ENCODE measurements around the gene ACSL4. TPM values are rescaled to one million over a fixed set of nuclear protein-coding genes. Genes with fewer than 3 reads are reported as not detected.
"Not testable (repeated sequence)": the region's sequence is repeated elsewhere in the genome, so short reads cannot be mapped to it uniquely, and the experiment has no call there.

Gene ACSL4
- total RNA-seq, 2 experiments from 2014 or later = 85.0 to 89.6 TPM

DNA sequence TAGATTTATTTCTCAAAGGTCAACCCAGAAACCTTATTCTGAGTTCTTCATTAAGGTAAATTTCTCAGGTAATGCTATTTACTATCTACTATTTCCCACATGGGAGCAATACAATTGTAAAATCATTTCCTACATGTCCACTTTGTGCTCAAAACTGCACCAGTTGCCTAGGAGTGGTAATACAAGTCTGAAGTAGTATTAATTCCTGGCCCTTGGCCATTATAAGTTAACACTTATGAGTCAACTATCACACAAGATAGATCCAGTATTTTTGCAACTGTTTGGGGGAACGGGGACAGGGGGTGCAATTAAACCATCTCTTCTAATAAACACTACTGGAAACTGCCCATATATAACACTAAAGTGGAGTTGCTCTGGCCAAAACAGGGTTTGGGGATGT is 48.9 kb downstream of the ACSL4 start:
- ChIA-PET CTCF (no interaction called here), POLR2A (no interaction called here)

DNA sequence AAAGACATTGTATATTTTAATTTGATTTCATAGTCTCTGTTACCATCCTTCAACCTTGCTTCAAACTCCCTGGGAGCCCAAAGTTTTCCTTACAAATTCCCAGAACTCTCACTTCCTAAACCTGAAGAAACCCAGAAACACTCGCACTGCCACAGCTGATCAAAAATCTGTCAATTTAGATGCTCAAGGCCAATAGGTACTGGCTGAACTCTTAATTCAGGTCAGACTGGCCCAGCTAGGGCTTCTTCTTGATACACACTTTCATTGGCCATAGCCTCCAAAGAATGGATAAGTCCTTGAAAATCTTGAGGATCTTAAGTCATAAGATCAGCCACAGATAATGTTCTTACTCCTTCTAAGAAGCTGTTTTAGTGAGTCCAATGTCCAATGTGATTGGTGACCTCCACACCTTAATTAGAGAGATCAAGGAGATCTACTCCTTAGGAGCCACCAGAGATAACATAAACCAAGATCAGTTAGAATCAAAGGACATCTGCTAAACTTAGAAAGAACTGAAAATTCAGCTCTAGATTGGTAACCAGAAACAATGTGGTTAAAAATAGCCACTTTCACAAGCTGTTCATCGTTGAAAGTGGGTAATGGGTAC is 51.5 kb downstream of the ACSL4 start:
- POLR2A ChIA-PET = no interaction called here
- CTCF ChIA-PET = no interaction called here

DNA sequence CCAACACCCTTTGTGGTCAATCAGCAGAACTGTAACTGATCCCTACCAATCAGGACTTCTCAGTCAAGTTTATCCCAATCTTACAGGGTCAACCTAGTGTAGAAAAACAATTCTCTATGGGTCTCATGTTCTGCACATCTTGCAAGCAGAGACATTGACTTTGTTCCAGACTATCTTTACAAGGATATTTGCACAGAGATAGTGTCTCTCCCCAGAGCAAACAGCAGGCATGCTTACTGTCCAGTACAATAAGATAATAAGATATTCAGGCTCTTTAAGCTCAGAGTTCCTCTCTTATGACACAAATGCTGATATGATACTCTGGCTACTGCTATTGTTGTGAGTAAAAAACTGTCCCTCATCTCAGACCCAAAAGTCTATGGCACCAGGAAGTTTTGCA is 53.2 kb downstream of the ACSL4 start:
- POLR2A ChIA-PET = no interaction called here
- CTCF ChIA-PET = no interaction called here

DNA sequence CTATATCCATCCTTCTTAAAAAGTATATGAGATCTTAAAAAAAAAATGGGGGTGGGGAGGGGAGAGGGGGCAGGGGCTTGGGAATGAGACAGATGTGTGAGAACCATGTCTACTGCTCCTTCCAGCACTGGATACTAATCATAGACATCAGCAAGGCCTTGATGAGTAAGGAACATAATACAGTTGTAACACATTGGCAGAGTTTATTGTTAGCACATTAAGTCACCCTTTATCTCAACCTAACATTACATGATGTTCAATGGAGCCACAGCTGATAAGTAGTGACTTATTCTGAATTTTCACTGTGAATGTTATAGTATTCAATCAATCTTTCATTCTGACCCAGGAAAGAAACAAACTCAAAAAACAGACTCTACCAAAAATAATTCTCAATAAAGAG is 60.8 kb downstream of the ACSL4 start:
- POLR2A ChIA-PET = no interaction called here
- CTCF ChIA-PET = no interaction called here

DNA sequence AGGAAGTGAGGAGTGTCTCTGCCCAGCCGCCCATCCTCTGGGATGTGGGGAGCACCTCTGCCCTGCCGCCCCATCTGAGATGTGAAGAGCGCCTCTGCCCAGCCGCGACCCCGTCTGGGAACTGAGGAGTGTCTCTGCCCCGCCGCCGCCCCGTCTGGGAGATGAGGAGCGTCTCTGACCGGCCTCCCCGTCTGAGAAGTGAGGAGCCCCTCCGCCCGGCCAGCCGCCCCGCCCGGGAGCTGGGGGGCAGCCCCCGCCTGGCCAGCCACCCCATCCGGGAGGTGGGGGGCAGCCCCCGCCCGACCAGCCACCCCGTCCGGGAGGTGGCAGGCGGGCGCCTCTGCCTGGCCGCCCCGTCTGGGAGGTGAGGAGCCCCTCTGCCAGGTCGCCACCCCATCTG is 61.9 kb downstream of the ACSL4 start:
- CTCF ChIA-PET = not testable (repeated sequence)

DNA sequence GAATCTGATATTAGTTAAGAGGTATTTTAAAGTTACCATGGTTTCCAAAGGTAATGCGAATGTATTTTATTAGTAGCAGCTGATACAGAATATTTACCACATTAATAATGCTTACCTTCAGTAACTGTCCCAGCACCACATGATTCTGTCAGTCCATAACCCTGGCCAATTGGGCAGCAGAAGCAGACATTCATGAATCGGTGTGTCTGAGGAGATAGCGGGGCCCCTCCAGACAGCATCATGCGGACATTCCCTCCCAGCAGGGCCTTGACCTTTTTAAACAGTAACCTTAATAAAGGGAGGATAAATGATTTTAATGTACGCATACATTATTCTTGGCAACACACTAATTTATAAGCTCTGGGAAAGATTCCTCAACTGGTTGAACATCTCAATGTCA is 65.1 kb downstream of the ACSL4 start:
- CTCF ChIA-PET = no interaction called here
- POLR2A ChIA-PET = no interaction called here

More for the DNA sequence above, 61.9 kb downstream of the ACSL4 start:
- POLR2A ChIA-PET = not testable (repeated sequence)

DNA sequence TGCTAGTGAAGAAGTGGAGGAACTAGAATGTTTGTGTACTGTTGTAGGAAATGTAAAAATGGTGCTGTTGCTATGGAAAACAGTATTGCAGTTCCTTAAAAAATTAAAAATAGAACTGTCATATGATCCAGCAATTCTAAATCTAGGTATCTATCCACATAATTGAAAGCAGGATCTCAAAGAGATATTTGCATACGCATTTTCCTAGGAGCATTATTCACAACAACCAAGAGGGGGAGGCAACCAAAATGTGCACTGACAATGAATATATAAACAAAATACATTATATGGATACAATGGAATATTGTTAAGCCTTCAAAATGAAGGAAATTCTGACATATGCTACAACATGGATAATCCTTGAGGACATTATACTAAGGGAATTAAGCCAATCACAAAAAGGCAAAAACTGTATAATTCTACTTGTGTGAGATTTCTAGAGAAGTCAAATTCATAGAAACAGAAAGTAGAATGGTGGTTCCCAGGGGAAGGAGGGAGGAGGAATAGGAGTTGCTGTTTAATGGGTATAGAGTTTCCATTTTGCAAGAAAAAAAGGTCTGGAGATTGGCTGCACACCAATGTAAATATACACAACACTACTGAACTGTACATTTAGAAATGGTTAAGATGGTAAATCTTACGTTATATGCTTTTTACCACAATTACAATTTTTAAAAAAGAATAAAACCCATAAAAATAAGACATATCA is 72.5 kb downstream of the ACSL4 start:
- CTCF ChIA-PET = no interaction called here
- POLR2A ChIA-PET = no interaction called here

DNA sequence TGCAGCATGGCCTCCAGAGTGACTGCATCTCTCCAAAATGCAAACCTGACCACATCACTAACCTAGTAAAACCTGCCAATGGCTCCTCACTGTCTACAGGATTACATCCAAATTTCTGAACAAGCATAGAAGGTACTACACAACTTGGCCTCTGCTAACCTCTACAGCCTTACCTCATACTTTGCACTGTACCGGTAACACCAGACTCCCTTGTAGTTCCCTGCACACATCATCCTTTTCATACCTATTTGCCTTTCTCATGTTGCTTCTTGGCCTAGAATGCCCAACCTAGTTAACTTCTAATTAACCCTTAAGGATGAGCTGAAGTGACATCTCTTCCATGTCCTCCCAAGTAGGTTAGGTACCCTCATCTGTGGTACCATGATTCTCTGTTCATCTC is 74.7 kb downstream of the ACSL4 start:
- POLR2A ChIA-PET = no interaction called here
- CTCF ChIA-PET = no interaction called here

DNA sequence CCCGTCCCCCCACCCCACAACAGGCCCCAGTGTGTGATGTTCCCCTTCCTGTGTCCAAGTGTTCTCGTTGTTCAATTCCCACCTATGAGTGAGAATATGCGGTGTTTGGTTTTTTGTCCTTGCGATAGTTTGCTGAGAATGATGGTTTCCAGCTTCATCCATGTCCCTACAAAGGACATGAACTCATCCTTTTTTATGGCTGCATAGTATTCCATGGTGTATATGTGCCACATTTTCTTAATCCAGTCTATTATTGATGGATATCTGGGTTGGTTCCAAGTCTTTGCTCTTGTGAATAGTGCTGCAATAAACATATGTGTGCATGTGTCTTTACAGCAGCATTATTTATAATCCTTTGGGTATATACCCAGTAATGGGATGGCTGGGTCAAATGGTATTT is 75.7 kb downstream of the ACSL4 start:
- CTCF ChIA-PET, POLR2A ChIA-PET: not testable (repeated sequence)

DNA sequence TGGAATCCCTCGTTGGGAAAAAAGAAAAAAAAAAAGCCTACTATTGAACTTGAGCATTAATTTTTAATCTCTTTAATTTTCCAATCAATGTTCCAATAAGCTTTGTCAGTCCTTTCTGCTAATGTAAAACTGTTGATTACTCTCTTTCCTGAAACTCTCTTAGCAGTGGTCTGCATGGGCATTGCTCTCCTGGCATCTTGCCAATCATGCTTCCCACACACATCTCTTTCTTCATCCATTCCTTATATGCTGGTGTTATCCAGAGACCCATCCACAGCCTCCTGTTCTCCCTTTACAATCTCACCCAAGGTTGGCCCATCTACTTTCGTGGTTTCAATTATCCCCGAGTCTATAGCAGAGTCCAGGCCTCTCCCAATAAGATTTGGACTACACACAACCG is 76.3 kb downstream of the ACSL4 start:
- POLR2A ChIA-PET = no interaction called here
- CTCF ChIA-PET = no interaction called here

DNA sequence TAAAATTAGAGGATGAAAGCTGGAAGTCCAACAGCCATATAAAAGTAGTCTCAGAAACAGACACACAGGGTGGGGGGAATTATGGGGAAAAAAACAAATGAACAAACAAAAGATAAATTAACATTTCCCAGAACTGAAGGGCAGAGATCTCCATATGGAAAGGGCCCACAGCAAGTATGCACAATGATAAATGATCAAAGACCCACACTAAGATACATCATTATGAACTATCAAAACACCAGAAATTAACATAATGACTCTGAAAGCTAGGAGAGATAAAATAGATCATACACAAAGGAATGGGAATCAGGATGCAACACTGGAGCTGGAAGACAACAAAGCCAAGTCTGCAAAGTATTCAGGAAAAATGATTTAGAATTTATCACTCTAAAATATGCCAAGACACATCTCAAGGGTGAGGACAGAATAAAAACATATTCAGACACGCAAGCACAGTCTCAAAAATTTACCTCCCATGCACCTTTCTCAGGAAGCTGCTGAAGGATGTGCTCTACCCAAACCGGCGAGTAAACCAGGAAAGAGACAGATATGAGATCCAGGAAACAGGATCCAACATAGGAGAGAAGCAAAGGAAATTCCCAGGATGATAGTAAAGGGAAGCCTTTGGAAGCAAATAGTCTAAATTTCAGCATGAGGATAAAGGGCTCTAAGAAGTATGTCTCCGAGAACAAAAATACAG is 77.4 kb downstream of the ACSL4 start:
- ChIA-PET CTCF (no interaction called here), POLR2A (no interaction called here)

DNA sequence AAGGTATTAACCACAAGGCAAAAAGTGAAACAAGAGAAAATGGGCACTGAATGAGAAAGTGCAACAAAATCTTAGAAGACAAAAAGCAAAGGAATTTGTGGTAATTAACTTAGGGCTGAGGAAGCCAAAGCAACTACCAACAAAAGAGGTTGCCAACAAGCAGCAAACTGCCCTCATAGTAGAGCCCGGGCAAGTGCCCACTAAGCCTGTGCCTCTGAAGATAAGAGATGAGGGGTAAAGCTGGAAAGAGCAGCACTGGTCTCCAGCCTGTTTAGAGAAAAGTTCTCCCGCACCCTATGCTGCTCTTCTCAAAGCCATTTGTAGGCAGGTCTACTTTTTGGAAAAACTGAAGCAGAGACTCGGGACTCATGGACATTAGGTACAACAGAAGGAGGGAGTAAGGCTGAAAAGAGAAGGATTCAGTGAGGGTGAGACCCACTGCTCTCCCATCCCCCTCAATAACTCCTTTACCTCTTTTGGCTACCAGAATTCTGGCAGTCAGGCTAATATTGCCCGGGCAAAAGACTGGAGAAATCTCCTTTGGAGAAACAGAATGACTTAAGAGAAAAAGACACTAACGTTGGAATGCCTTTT is 78.4 kb downstream of the ACSL4 start:
- ChIA-PET CTCF (no interaction called here), POLR2A (no interaction called here)

DNA sequence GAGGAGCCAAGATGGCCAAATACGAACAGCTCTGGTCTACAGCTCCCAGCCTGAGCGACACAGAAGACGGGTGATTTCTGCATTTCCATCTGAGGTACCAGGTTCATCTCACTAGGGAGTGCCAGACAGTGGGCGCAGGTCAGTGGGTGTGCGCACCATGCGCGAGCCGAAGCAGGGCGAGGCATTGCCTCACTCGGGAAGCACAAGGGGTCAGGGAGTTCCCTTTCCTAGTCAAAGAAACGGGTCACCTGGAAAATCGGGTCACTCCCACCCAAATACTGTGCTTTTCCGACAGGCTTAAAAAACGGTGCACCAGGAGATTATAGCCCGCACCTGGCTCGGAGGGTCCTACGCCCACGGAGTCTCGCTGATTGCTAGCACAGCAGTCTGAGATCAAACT is 88.4 kb downstream of the ACSL4 start:
- CTCF ChIA-PET, POLR2A ChIA-PET: not testable (repeated sequence)

DNA sequence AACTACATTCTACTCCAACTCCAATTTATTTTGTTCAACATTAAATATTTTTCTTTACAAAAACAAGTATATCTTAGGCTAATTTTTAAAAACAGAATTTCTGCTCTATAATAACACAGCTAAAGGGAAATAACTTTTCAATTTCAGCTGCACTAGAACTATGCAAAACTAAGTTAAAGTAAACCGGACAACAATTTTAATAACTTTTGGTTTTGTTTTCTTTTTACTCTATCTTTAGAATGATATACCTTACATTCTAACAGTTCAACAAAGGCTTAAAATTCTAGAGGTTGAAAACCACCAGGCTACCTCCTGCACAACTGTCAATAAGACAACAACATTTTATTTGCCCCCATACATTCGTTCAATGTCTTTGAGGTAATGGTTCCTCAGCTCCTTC is 89.4 kb downstream of the ACSL4 start:
- ChIA-PET CTCF (interaction anchor here (1.0 kb wide), 1 partner anchor 9 kb away, joined by 3 read pairs; no protein-coding TSS in a partner anchor), POLR2A (no interaction called here)

DNA sequence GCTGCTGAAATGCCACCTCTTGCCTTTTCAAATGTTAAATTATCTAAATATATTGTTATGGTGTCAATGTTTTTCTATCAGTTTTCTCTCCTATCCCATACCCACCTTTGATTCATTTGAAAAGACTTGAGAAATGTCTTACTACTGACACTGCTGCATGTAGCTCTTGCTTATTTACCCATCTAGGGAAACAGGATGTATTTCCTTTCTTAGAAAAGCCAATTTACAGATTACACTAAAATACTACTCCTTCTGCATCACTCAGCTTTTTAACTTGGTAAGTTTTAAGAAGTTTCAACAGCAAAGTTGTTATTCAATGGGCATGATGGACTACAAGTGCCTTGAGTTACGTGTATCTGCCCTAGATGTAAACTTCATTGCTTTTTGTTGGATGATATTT is 94.9 kb downstream of the ACSL4 start:
- POLR2A ChIA-PET = no interaction called here
- CTCF ChIA-PET = no interaction called here

DNA sequence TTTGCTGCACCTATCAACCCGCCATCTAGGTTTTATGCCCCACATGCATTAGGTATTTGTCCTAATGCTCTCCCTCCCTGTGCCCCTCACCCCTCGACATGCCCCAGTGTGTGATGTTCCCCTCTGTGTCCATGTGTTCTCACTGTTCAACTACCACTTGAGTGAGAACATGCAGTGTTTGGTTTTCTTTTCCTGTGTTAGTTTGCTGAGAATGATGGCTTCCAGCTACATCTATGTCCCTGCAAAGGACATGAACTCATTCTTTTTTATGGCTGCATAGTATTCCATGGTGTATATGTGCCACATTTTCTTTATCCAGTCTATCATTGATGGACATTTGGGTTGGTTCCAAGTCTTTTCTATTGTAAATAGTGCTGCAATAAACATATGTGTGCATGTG is 95.6 kb downstream of the ACSL4 start:
- CTCF ChIA-PET, POLR2A ChIA-PET: not testable (repeated sequence)

DNA sequence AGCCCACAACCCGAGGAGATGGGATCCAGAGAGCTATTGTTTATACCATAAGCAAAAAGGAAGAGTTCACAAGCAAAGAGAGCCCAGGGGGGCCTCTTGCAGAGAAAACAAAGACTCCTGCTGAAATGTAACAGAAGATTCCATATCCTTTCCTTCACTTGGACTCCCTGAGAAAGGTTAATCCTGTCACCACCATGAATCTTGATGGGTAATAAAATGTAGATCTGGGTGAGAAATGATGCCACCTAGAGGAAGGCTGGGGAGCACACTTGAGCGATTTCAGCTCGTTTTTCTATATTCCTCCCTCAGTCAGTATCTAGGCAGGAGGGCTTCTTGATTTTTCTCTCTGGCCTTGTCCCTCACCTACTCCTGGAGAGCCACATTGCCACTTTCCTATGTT is 97.9 kb downstream of the ACSL4 start:
- ChIA-PET CTCF (interaction anchor here (1.1 to 1.5 kb wide), 3 partner anchors 8 to 150 kb away, joined by 3 to 6 read pairs (median 4); no protein-coding TSS in a partner anchor), POLR2A (no interaction called here)

DNA sequence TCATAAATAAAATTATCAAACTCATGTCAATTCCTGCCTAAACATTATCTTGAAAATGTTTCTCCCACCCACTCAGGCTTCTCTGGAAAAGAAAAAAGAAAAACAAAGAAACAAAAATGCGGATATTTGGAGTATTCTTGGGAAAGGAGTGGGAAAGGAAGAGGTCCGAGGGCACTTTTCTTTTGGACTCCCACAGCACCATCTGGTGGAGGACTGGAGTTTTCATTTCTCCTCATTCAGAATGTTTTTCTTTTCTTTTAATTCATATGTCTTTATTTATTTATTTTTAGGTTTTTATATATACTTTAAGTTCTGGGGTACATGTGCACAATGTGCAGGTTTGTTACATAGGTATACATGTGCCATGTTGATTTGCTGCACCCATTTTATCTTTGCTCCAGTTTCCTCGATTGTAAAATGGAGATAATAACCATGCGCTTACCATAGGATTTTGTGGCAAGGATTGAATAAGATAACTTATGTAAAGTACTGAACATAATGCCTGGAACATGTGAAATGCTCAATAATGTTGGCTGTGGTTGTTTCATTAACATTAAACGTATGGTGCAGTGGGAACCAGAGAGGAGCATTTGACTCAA is 100.1 kb downstream of the ACSL4 start:
- CTCF ChIA-PET = no interaction called here

DNA sequence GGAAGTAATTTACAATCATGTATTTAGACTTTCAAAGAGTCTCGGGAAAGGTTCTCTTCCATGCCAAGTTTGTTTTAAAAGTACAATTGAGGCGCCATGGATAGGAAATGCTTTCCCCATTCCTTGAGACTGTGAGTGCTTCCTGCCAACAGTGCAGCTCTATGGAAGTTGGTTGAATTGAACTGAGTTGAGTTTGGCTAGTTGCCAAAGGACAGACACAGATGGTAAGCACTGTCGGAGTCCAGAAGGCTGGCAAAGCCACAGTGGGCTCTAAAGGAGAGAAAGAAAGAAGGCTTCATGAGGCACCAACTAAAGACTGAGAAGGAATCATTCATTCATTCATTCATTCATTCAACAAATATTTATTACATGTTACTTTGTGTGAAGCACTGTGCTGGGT is 103.7 kb downstream of the ACSL4 start:
- CTCF ChIA-PET = no interaction called here
- POLR2A ChIA-PET = no interaction called here

More for the DNA sequence above, 100.1 kb downstream of the ACSL4 start:
- POLR2A ChIA-PET = no interaction called here

DNA sequence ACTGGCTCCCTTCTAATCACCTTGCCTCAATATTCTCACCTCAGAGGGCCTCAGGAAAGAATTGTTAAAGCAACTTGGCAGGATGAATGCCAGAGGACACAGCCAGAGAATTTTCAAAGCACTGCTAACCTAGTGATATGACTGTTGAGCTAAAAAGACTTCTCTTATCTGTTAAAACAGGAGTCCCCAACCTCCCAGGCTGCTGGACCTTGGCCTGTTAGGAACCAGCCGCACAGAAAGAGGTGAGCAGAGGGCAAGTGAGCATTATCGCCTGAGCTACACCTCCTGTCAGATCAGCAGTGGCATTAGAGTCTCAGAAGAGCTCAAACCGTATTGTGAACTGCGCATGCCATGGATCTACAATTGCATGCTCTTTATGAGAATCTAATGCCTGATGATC is 106.4 kb downstream of the ACSL4 start:
- CTCF ChIA-PET = interaction anchor here (2.2 kb wide), 1 partner anchor 9 kb away, joined by 6 read pairs; no protein-coding TSS in a partner anchor
- POLR2A ChIA-PET = interaction anchor here (1.1 kb wide), 1 partner anchor 9 kb away, joined by 3 read pairs; no protein-coding TSS in a partner anchor

All from activated CD8-positive, alpha-beta memory T cell treated with anti-CD3 and anti-CD28 coated beads for 36 hours (primary cell).